ENCODE data around the gene HIPK2.

Gene HIPK2

GRCh38 chr7:139687980-139688632, 89.7 kb downstream of the HIPK2 start:
- Histone ChIP-seq H3K36me3 (replicated peaks) (peaks cover 2% of the 10 kb centered on the region), H3K27me3 (replicated peaks) (no peaks in the 10 kb centered on the region), H3K27ac (peak overlapping the region; percentile 7), H3K4me3 (ENCODE audit: low read depth, low read length) (no peak overlapping the region)
- peak; percentile 58 for DNase-seq
- no peak for TF ChIP-seq CTCF (IDR thresholded peaks at IDR 0.05; ENCODE audit: low read depth, low read length, missing control alignments)
- in situ Hi-C loops (cut with HindIII; ENCODE audit: low pct_ligation_motif_present, low sequenced_read_pairs), result no loop called here

- Histone ChIP-seq H3K4me3 (ENCODE audit: low read depth, low read length) (no peak overlapping the region), H3K27ac (peak overlapping the region; percentile 7), H3K36me3 (replicated peaks) (peaks cover 2% of the 10 kb centered on the region), H3K27me3 (replicated peaks) (no peaks in the 10 kb centered on the region)
- DNase-seq, result no peak
- in situ Hi-C loops (cut with HindIII; ENCODE audit: low pct_ligation_motif_present, low sequenced_read_pairs), result no loop called here
- TF ChIP-seq CTCF (IDR thresholded peaks at IDR 0.05; ENCODE audit: low read depth, low read length, missing control alignments), result no peak
These were observed 90.4 kb downstream of the HIPK2 start for GRCh38 chr7:139687211-139687954.

- in situ Hi-C loops (cut with HindIII; ENCODE audit: low pct_ligation_motif_present, low sequenced_read_pairs), result no loop called here
- no peak for TF ChIP-seq CTCF (IDR thresholded peaks at IDR 0.05; ENCODE audit: low read depth, low read length, missing control alignments)
- H3K4me3 ChIP-seq (ENCODE audit: low read depth, low read length), result no peak overlapping the region
These were observed 94.5 kb downstream of the HIPK2 start for GRCh38 chr7:139683137-139683921.

DNA sequence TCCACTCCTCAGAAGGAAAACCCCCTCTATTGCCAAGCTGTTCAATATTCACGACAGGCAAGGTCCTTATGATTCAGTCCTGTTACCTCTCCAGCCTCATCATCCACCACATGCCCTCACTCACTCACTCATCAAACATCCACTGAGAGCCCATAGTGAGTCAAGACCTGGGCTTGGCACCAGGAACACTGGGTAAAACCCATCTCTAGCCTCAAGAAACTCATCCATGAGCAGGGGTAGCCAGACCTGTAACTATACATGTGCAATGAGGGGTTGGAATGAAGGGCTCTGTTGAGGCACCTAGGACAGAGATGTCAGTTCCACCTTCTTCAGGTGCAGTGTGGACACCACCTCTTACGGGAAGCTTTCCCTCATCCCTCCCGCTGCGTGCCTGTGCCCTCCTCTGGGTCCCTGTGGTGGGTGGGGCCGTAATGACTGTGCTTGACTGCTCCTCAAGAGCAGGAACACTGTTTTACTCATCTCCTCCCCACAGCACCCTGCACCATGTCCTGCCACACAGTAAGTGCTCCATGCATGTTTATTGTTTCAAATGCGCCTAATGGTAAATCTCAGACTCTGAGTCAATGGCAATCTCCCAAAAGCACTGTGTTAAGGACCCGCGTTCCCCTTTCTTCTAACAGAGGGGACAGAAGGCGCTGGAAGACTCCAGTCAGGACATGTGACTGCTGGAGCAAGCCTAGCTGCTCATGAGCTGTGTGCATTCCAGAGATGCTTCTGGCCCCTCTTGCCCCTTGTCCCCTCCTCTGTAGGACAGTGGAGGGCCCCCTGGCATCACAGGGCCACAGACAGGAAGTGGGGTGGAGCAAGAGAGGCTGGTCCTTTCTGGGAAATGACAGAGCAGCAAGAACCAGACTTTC, 95.4 kb downstream of the HIPK2 start:
- no peaks in the 10 kb centered on the region for H3K27me3 ChIP-seq (replicated peaks)
- peak; percentile 62 for DNase-seq
- no peak for TF ChIP-seq CTCF (IDR thresholded peaks at IDR 0.05; ENCODE audit: low read depth, low read length, missing control alignments)
- no peak overlapping the region for H3K4me3 ChIP-seq (ENCODE audit: low read depth, low read length)
- in situ Hi-C loops (cut with HindIII; ENCODE audit: low pct_ligation_motif_present, low sequenced_read_pairs), result no loop called here
- no peaks in the 10 kb centered on the region for H3K36me3 ChIP-seq (replicated peaks)
- H3K27ac ChIP-seq, result peak overlapping the region; percentile 98

More at GRCh38 chr7:139683137-139683921, 94.5 kb downstream of the HIPK2 start:
- Histone ChIP-seq H3K27me3 (replicated peaks) (no peaks in the 10 kb centered on the region), H3K27ac (peak overlapping the region; percentile 98), H3K36me3 (replicated peaks) (no peaks in the 10 kb centered on the region)
- peak; percentile 89 for DNase-seq

GRCh38 chr7:139681812-139682135, 96.0 kb downstream of the HIPK2 start:
- in situ Hi-C loops (cut with HindIII; ENCODE audit: low pct_ligation_motif_present, low sequenced_read_pairs), result no loop called here
- TF ChIP-seq CTCF (IDR thresholded peaks at IDR 0.05; ENCODE audit: low read depth, low read length, missing control alignments), result no peak
- H3K27me3 ChIP-seq (replicated peaks), result no peaks in the 10 kb centered on the region
- H3K27ac ChIP-seq, result peak overlapping the region; percentile 98
- no peak for DNase-seq
- H3K4me3 ChIP-seq (ENCODE audit: low read depth, low read length), result no peak overlapping the region
- H3K36me3 ChIP-seq (replicated peaks), result no peaks in the 10 kb centered on the region
